Measurements from ENCODE around the gene C3AR1. TPM values are rescaled to one million over a fixed set of nuclear protein-coding genes. Genes with fewer than 3 reads are reported as not detected.
"Not testable (repeated sequence)": the region's sequence is repeated elsewhere in the genome, so short reads cannot be mapped to it uniquely, and the experiment has no call there.

C3AR1 gene
- polyA plus RNA-seq, 2 of the 4 experiments (the other 2 are of a cell fraction), result not detected

GRCh38 chr12:8093291-8093690 lies 27.1 kb upstream of the C3AR1 start:
- Histone ChIP-seq H3K4me3 (no peak overlapping the region), H3K4me1 (no peaks in the 10 kb centered on the region), H3K4me2 (no peak overlapping the region), H3K27ac (no peak overlapping the region), H3K9me3 (no peaks in the 10 kb centered on the region)
- WGBS (ENCODE audit: missing lambda C conversion rate), result 98% methylated on average over 3 of the region's 3 CpGs
- FAIRE-seq, result no peak
- no peak for DNase-seq (ENCODE audit: low read depth in 1 of 2, low spot score in 1 of 2)
- POLR2A ChIA-PET, result no interaction called here
- no peak for ATAC-seq
- CTCF ChIA-PET, result interaction anchor here (1.8 kb wide), 1 partner anchor 16 kb away, joined by 11 read pairs; no protein-coding TSS in a partner anchor
- TF ChIP-seq POLR2A (IDR thresholded peaks at IDR 0.05; ENCODE audit: low read length), result no peak
- no peak for TF ChIP-seq CEBPB (IDR thresholded peaks at IDR 0.05)
- TF ChIP-seq CBX8 (IDR thresholded peaks at IDR 0.05), result no peak
- TF ChIP-seq HOXB5 (CRISPR knock-in tag; IDR thresholded peaks at IDR 0.05), result no peak
- no peak for TF ChIP-seq KDM5A (IDR thresholded peaks at IDR 0.05)
- no peak for TF ChIP-seq ZSCAN20 (CRISPR knock-in tag; IDR thresholded peaks at IDR 0.05)
- no peak for TF ChIP-seq JUN (IDR thresholded peaks at IDR 0.05)
- no peak for TF ChIP-seq RFX5 (IDR thresholded peaks at IDR 0.05)
- no peak for TF ChIP-seq RARB (CRISPR knock-in tag; IDR thresholded peaks at IDR 0.05)
- TF ChIP-seq NPAS2 (CRISPR knock-in tag; IDR thresholded peaks at IDR 0.05; ENCODE audit: borderline replicate concordance), result no peak
- no peak for TF ChIP-seq TP53 (CRISPR knock-in tag; IDR thresholded peaks at IDR 0.05)
- TF ChIP-seq ESRRA (IDR thresholded peaks at IDR 0.05; ENCODE audit: borderline replicate concordance, low read length), result no peak
- no peak for TF ChIP-seq ATOH8 (CRISPR knock-in tag; IDR thresholded peaks at IDR 0.05; ENCODE audit: low read depth)
- no peak for TF ChIP-seq NFE2L2 (conservative IDR thresholded peaks at IDR 0.05; ENCODE audit: low read length)
- TF ChIP-seq HMGXB4 (CRISPR knock-in tag; IDR thresholded peaks at IDR 0.05; ENCODE audit: borderline replicate concordance), result no peak
- TF ChIP-seq CBX2 (IDR thresholded peaks at IDR 0.05; ENCODE audit: borderline replicate concordance, low read depth), result no peak
- TF ChIP-seq RNF2 (IDR thresholded peaks at IDR 0.05; ENCODE audit: borderline replicate concordance, low read depth), result no peak
- no peak for TF ChIP-seq FOXS1 (CRISPR knock-in tag; IDR thresholded peaks at IDR 0.05)

- POLR2A ChIA-PET, result no interaction called here
- Histone ChIP-seq H3K4me3 (no peak overlapping the region), H3K4me1 (no peaks in the 10 kb centered on the region), H3K27ac (no peak overlapping the region), H3K9me3 (no peaks in the 10 kb centered on the region), H3K4me2 (no peak overlapping the region)
- TF ChIP-seq CEBPB (IDR thresholded peaks at IDR 0.05) (no peak), CTCF (IDR thresholded peaks at IDR 0.05) (no peak), POLR2AphosphoS2 (conservative IDR thresholded peaks at IDR 0.05; ENCODE audit: low read length) (no peak), EHMT2 (IDR thresholded peaks at IDR 0.05; ENCODE audit: low read depth) (no peak), NFE2L2 (conservative IDR thresholded peaks at IDR 0.05; ENCODE audit: low read length) (no peak), KDM1A (IDR thresholded peaks at IDR 0.05; ENCODE audit: low read depth) (no peak), MAZ (IDR thresholded peaks at IDR 0.05; ENCODE audit: borderline replicate concordance, low read depth, low read length) (no peak), ATOH8 (CRISPR knock-in tag; IDR thresholded peaks at IDR 0.05; ENCODE audit: low read depth) (no peak), REST (IDR thresholded peaks at IDR 0.05) (no peak), MAFK (IDR thresholded peaks at IDR 0.05; ENCODE audit: partially characterized antibody) (no peak), ZNF302 (CRISPR knock-in tag; IDR thresholded peaks at IDR 0.05) (no peak), TP53 (CRISPR knock-in tag; IDR thresholded peaks at IDR 0.05) (no peak), HOXA7 (CRISPR knock-in tag; IDR thresholded peaks at IDR 0.05) (no peak)
- FAIRE-seq, result no peak
- WGBS (ENCODE audit: missing lambda C conversion rate), result 86% methylated on average over 5 of the region's 5 CpGs
- ATAC-seq, result no peak
- DNase-seq (ENCODE audit: low read depth in 1 of 2, low spot score in 1 of 2), result no peak
- CTCF ChIA-PET, result no interaction called here
These were observed 23.6 kb upstream of the C3AR1 start for GRCh38 chr12:8089716-8090115.

GRCh38 chr12:8089277-8089676 lies 23.1 kb upstream of the C3AR1 start:
- H3K4me2 ChIP-seq; DNase-seq (ENCODE audit: low read depth in 1 of 2, low spot score in 1 of 2); H3K9me3 ChIP-seq; POLR2A ChIA-PET; FAIRE-seq; H3K4me1 ChIP-seq; ATAC-seq; H3K27ac ChIP-seq; H3K4me3 ChIP-seq; CTCF ChIA-PET: not testable (repeated sequence)
- WGBS (ENCODE audit: missing lambda C conversion rate), result 96% methylated on average over 11 of the region's 11 CpGs
